Activated CD8-positive, alpha-beta memory T cell treated with anti-CD3 and anti-CD28 coated beads, Interleukin-2, amount 50 U/mL, for 48 hours (primary cell): ENCODE data around the gene ASTL.
"Not testable (repeated sequence)": the region's sequence is repeated elsewhere in the genome, so short reads cannot be mapped to it uniquely, and the experiment has no call there.

ENCODE experiments used
- DNase-seq: peaks from one replicate; pipeline ENCODE4 v3.0.0-alpha.2; 2020

The ASTL gene

DNA sequence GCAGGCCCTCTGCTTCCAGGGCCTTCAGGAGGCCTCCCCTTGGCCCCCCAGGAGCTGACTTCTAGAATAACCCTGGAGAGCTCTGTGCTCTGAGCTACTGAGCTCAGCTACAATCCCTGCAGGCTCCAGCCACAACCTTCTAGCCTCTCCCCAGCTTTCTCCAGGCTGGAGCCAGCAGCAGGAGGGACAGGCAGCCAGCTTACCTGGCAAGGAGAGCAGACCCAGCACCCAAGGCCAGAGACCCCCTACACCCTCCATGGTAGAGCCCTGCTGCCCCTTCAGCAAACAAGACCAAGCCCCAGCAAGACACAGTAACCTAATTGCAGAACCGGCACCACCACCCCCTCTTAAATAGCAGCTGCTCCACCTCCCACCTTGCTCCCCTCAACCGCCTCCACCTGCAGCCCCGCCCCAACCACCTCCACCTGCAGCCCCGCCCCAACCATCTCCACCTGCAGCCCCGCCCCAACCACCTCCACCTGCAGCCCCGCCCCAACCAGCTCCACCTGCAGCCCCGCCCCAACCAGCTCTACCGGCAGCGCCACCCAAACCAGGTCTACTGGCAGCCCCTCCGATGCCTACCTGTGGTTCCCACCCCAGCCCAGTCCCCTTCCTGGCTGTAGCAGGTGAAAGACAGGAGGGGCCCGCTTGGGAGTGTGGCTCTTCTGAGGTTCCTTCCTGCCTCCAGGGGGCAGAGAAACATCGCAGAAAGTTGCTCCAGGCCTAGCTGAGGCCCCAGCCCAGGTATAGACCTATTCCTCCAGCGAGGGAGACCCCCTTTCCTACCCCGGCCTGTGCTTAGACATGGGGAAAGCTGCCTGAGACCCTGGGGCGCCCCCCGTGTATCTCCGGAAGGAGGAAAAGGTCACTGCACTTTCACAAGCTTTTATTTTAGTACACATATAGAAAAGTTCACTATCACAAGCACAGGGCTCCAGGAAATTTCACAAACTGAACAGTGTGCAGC lies at the start of gene ASTL:
Gene ASTL (minus strand): TSS at position 324 of the 967 bp plus-strand sequence. CDS start 66 bp downstream, at position 258.
- peak; percentile 81 for DNase-seq

GRCh38 chr2:96186562-96186961 lies 48.3 kb upstream of the ASTL start:
- DNase-seq = no peak

DNA sequence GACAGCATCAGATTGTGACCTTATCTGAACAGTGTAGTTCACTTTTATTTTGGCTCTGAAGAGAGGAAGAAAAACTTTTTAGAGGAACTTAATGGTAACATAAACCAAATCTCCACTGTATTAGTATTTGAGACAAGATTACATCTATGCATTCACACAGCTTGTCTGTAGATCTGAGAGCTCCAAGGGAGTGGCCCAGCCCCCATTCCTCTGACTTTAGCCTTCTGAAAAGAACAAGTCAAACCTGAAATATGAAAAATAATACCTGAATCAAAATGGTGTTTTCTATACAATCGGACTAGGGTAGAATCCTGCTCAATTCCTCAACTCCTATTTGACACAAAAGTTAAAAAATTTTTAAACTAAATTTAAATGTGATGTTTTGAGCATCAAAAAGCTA lies 47.2 kb upstream of the ASTL start:
- DNase-seq = no peak

DNA sequence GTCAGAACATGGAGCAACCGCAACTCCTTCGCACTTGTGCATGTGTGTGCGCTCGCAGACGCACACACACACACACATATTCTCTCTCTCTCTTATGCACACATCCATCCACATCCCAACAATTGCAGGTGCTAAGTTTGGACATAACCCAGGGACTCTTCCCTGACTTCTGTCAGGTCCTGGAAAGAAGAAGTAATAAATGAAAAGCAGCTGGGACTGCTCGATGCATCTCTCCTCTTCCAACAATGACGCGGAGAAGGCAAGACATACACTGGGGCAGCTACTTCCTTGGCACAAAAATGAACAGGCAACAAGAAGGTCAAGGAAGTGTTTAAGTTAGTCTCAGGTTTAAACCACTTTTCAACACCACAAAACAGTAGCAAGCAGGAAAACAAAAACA lies 46.7 kb upstream of the ASTL start:
- DNase-seq = no peak

GRCh38 chr2:96184188-96184587 lies 45.9 kb upstream of the ASTL start:
- no peak for DNase-seq

- DNase-seq = no peak
Measured at GRCh38 chr2:96181529-96181928, 43.2 kb upstream of the ASTL start.

DNA sequence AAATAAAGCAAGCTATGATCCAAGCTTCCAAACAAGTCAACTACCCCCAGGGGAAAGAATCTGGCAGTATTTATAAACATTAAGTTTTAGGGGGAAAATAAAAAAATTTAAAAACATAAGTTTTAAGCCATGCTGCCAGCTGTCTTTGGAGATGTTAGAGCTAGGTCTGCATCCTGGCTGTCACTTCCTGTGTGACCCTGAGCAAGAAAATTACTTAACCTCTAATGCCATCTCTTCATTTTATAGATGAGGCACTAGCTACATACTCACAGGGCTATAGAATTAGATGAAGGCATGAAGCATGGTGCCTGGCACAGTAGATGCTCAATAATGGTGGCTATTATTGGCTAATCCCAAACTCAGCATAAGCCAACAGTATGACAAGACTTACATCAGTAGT lies 42.2 kb upstream of the ASTL start:
- no peak for DNase-seq

DNA sequence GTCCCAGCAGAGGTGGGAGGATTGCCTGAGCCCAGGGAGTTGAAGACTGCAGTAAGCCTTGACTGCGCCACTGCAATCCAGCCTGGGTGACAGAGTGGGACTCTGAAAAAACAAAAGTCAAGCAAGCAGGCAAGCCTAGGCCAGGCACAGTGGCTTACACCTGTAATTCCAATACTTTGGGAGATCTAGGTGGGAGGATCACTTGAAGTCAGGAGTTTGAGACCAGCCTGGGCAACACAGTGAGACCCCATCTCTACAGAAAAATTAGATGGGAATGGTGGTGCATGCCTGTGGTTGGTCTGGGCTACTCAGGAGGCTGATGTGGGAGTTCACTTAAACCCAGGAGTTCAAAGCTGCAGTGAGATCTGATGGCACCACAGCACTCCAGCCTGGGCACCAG lies 41.7 kb upstream of the ASTL start:
- DNase-seq = no peak

- DNase-seq = no peak
Measured at GRCh38 chr2:96176661-96177060, 38.4 kb upstream of the ASTL start.

- no peak for DNase-seq
Measured at GRCh38 chr2:96175951-96176350, 37.6 kb upstream of the ASTL start.

DNA sequence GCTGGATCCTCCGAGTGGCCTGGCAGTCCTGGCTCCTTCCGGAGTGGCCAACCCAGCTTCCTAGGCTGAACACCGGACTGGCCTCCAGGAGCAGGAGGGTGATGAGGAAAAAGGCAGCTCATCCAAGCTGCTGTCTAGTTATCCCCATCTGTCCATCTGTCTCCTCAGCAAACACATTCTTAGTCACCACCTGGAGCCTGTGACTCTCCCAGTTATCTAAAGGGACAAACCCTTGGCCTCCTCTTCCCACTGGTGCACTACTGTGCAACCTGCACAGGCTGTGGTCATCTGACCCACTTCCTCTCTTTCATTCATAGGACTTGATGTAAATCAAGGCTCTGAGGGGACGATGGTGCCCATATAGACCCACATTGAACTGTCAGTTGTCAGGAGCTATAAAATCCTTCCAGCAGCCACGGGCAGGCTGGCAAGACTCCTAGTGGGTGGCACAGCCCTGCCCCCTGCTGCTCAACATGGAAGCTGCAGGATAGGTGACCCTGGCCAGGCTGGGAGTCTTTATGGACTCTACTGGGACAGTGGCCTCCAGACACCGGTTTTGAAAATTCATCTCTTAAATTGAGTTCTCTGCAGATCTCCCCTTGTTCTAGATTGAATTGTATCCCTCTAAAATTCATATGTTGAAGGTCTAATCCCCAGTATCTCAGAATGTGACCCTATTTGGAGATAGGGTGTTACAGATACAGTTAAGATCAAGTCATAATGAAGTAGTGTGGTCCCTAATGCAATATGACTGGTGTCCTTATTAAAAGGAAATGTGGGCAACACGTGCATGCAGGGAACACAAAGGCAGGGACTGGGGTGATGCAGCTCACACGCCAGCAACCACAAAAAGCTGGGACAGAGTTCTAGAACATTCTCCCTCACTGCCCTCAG lies 36.2 kb upstream of the ASTL start:
- DNase-seq = peak; percentile 91

GRCh38 chr2:96171831-96172230 lies 33.5 kb upstream of the ASTL start:
- no peak for DNase-seq

DNA sequence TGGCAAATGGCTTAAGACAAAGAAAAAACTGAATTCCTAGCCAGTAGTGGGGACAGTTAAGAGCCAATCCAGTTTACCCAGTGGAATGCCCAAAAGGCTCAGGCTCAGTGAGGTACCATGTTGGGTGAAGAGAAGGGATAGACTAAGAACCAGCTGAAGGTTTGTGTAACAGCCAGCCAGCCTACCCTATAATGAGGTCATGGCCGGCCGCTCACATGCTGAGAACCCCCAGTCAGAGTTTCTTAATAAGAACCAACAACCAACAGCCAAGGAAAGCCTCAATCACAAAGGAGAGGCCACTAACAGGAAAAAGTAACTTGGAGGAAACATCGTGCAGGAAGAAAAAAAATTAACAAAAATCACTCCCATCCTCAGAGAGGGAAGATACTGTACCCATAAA lies 32.3 kb upstream of the ASTL start:
- no peak for DNase-seq

- no peak for DNase-seq
Measured at GRCh38 chr2:96169868-96170507, 31.7 kb upstream of the ASTL start.

DNA sequence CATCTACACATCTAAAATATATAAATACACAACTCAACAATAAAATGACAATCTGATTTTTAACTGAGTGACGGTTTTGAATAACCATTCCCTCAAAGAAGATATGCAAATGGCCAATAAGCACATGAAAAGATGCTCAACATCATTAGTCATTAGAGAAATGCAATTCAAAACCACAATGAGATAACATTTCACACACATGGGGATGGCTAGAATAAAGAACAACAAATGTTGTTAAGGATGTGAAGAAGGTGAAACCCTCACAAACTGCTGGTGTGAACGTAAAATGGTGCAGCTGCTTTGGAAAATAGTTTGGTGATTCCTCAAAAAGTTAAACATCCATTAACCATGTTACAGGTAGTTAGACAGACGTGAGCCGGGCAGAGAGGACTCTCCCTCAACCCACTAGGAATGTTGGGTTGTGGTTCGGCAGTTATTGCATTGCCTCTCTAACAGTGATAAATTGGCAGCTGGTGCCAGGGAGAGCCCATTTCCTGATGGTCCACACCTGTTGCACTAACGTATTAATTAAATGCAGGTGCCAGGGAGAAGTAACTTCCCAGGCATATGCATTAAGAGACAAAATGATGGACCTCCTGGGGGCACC lies 29.2 kb upstream of the ASTL start:
- DNase-seq = no peak

DNA sequence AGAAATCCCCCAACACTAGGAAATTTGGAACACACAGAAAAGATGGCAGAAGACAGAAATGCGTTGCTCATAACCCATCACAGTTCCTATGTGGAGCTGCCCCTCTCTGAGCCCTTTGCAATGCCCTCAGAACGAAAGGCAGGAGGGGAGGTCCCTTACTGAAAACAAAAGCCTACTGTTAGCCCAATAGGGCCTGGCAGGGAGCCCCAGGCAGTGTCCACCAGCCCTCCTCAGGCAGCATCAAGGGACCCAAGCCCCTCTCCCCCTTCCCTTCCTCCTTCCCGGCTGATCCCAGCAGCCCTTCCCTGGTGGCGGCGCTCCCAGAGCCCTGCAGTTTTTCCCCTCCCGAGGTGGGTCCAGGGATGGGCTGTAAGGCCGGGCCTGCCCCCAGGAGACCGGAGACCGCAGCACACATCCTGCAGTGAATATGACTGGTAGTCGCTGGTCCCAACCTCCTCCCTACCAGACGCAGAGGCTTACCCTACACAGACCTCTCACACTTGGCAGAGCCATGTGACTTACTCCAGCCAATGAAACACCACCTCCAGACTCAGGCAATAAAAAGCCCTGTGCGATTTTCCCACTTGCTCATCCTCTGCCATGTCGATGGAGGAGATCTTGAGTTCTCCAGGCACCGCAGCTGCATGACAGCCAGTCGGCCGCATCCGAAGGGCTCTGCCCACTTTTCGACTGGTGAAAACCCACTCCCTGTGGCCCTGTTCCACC lies 26.3 kb upstream of the ASTL start:
- peak; percentile 84 for DNase-seq

GRCh38 chr2:96163768-96164429 lies 25.6 kb upstream of the ASTL start:
- peak; percentile 89 for DNase-seq

- DNase-seq = no peak
Measured at GRCh38 chr2:96163415-96163767, 25.1 kb upstream of the ASTL start.

DNA sequence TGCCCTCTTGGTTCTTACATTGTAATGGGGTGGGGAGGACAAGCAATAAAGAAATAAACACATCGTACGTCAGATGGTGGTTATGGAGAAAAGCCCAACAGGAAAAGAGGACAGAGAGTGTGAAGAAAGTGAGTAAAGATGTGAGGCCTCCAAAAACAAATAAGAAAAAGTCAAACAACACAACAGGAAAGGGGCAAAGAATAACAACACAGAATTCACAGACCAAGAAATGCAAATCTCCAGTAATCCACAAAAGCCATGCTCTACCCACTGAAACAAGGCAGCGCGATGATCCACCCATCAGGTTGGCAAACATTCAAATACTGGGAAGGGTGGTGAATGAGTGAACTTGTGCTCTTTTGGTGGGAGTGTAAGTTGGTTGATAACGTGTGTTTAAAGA lies 23.6 kb upstream of the ASTL start:
- no peak for DNase-seq

DNA sequence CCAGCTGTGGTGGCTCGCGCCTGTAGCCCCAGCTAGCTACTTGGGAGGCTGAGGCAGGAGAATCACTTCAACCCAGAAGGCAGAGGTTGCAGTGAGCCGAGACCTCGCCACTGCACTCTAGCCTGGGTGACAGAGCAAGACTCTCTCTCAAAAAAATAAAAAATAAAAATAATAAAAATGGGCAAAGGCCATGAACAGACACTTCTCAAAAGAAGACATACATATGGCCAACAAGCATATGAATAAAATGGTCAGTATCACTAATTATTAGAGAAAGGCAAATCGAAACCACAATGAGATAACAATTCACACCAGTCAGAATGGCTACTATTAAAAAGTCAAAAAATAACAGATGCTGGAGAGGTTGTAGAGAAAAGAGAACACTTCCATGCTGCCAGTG lies 22.1 kb upstream of the ASTL start:
- DNase-seq = not testable (repeated sequence)

GRCh38 chr2:96159084-96159830 lies 21.0 kb upstream of the ASTL start:
- peak; percentile 81 for DNase-seq
